Measurements from ENCODE around the gene LSM8.

GRCh38 chr7:118239014-118239413 lies 55.0 kb downstream of the LSM8 start:
- no peak for TF ChIP-seq REST (IDR thresholded peaks at IDR 0.05; ENCODE audit: unreplicated experiment)
- no peak for TF ChIP-seq EZH2 (IDR thresholded peaks at IDR 0.05; ENCODE audit: low read depth, unreplicated experiment)
- no peak for TF ChIP-seq POLR2AphosphoS5 (IDR thresholded peaks at IDR 0.05; ENCODE audit: low read depth)
- no peak for TF ChIP-seq CTCF (conservative IDR thresholded peaks at IDR 0.05; ENCODE audit: low read depth in 2 of 2)
- TF ChIP-seq ZNF114 (CRISPR knock-in tag; IDR thresholded peaks at IDR 0.05): no peak
- no peak for TF ChIP-seq JUNB (IDR thresholded peaks at IDR 0.05; ENCODE audit: unreplicated experiment)
- TF ChIP-seq CREB1 (CRISPR knock-in tag; IDR thresholded peaks at IDR 0.05; ENCODE audit: low read depth): no peak
- no peak for TF ChIP-seq ZNF331 (CRISPR knock-in tag; IDR thresholded peaks at IDR 0.05; ENCODE audit: low read depth)
